Anterior cingulate cortex (tissue), 58 donors: ENCODE data around the gene PRDM5.

Source experiments
- DNase-seq, 58 donors: peaks; one replicate each; lab custom pipeline; 2025; lab: John Stamatoyannopoulos, UW

Gene PRDM5

DNA sequence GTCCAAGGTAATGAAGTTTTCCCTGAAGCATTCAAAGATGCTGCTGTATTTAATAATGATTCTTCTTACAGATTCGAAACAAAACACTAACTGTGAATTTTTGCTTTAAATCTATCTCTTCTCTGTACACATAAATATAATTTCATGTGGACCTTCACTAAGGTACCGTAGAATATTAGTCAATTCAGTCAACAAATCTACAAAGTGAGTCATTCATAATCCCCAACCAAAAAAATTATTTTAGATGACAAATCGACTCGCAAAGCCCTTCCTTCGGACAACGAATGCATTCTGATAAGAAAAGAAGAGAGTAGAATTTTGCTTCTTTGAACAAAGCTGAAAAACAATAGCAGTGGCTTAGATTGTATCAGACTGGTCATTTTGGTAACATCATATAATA is 95.7 kb downstream of the PRDM5 start:
- DNase-seq = no peak

DNA sequence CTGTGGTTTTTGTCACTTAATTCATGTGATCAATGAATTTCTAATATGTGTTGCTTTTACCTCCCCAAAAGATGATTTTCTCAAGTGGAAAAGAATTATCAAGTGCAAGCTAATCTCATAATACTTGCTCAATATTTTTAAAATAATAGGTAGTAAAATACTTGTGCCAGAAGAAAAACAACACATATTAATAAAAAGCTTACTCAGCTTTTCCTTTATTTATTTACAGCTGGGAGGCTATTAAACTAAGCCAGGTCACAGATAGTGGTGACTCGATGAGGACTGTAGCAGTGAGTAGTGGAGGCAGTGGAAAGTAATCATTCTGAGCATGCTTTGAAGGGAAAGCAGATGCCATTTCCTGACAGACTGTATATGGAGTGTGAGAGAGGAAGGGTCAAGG is 96.1 kb downstream of the PRDM5 start:
- no peak for DNase-seq

DNA sequence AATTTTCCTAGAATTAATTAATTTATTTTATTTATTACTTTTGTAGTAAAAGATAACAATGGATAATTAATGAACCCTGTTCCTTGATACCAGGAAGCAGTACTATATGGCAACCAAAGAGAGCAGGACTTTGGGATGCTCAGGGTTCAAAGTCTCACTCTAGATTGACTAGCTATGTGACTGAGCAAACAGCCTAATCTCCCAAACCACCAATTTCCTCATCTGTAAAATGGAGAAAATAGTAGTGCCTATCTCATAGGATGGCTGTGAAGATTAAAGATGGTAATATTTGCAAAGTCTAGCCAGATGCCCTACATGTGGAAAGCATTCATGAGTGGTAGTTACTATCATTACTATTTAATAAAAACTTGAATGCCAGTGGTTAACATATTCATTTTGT is 97.6 kb downstream of the PRDM5 start:
- no peak for DNase-seq

DNA sequence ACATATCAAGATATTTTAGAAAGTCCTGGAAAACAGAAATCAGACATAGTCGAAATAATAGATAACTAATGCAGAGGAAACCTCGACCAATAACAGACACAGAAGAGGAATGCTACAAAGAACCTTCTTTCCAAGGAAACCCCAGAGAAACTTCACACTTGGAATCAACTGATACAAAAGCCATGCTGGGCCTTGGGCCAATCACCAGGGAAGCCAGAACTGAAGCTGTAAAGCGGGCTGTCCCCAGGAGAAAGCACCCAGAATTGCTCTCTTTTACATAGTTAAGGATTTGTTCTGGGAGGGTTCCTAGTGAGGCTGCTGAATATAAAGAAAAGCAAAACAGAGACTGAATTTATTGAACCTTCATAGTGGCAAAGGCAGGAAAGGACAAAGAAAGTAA is 100.5 kb downstream of the PRDM5 start:
- peak in 26 of 58 donors; percentile 0 to 64 (median 18) for DNase-seq

DNA sequence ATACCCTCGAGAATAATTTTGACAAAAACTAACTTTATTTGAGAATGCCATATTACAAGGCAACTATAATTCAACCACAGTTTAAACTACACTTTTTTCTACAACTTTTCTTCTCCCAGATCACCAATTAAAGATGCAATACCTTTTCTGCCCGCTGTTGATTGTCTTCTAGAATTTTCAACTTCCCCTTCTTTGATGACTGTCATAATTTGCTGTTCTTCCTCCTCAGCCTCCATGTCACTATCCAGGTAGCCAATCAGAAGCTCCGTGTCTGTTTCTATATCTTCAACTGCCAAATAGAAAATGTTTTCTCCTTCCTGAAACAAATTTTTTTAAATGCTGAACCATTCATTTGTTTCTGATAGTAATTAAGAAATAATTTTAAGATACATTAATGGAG is 101.5 kb downstream of the PRDM5 start:
- DNase-seq = no peak

DNA sequence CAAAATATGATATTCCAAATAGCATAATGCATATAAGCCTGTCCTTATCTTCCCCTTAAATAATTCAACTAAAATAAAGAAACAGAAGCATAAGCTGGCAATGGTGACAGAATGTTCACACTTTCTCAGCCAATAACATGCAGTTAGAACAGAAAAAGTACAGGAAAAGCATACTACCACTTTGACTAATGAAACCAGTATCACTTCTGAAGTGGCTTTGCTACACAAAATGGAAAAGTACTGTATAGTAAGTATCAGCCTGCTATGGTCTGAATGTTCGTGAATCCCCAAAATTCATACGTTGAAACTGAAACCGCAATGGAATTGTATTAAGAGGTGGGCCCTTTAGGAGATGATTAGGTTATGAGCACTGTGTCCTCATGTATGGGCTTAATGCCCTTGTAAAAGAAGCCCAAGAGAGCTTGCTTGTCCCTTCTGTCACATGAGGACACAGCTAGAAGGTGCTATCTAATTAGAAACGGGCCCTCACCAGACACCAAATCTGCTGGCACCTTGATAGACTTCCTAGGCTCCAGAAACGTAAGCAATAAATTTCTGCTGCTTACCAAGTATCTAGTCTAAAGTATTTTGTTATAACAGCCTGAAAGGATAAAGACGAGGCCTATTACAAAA is 102.6 kb downstream of the PRDM5 start:
- DNase-seq = no peak

DNA sequence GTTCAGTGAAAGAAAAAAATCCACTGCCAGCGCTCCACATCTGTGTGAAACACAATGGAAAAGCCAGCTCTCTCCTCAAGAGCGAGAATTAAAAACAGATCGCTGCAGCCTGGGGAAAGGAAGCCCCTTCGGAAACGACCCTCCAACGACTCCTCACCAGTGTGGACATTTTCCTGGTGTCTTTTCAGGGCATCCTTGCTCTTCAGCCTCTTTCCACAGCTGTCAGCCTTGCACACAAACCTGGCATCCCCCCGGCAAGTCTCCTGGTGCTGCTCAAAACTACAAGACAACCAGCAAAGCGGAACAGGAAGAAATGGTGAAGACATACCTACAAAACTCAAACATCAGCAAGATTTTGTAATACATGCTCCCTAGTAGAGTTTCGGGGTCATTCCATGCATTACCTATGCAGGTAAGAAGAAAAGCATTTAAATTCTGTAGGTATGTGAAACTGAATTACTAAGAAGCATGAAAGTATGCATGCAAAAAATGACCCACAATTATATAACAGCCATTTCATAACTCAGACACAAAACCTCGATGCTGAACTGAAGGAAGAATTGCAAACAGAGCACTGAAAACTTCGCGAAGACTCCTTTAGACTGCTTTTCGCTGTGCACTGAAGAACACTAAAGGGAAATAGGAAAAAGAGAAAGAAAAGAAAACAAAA is 106.1 kb downstream of the PRDM5 start:
- no peak for DNase-seq

DNA sequence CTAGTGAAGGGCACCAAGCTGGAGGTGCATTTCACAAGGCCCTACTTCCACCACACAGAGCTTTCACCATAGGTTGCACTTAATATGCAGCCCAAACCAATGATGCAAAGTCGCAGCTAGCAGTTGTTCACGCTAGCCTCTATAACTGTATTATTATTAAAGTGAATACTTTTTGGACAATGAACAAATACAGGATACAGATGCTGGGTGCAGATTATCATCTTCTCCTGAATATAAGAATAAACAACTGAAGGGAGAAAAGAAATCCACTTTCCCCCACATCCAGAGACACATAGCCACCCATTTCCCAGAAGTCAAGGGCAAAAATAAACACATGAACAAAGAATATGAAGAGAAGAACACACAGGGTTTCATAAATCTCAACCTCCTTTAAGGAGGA is 107.2 kb downstream of the PRDM5 start:
- DNase-seq = no peak

DNA sequence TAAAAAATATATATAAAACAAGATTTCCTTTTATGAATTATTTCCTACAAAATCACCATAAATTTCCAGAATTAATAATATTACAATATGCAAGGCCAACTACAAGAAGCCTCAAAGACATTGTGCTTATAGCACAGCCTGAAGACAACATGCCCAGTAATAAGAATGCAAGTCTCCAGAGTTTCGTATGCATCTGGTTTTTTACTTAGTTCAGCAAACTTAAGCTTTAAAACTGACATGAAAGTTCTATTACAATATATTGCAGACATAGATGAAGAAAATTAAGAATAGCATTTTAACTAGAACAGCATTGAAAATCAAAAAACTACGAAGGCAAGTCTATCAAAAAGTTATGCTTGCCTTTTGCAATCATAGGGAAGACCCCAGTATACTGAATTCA is 107.6 kb downstream of the PRDM5 start:
- DNase-seq = no peak

DNA sequence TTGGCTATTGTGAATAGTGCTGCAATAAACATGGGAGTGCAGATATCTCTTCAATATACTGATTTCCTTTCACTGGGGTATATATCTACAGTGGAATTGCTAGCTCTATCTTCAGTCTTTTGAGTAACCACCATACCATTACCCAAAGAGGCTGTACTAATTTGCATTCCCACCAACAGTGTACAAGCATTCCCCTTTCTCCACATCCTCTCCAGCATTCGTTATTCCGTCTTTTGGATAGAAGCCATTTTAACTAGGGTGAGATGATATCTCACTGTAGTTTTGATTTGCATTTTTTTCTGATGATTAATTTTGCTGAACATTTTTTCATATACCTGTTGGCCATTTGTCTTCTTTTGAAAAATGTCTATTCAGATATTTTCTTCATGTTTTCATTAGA is 110.3 kb downstream of the PRDM5 start:
- no peak for DNase-seq

DNA sequence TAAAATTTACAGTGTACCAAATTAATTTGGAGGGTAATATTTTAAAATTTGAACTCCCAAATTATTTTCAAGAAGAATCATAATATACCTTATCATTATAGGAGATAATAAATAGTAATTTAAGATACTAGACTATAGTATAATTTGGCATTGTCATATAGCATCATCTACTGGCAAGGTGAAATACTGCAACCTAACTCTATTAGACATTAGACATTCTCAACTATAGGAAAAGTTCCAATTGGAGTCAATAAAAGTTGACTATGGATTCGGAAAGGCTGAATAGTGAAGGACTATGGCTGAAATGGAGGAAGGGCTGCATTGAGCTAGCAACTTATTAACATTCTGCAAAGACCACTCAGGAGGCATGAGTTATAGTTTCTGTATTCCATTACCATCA is 113.0 kb downstream of the PRDM5 start:
- no peak for DNase-seq

DNA sequence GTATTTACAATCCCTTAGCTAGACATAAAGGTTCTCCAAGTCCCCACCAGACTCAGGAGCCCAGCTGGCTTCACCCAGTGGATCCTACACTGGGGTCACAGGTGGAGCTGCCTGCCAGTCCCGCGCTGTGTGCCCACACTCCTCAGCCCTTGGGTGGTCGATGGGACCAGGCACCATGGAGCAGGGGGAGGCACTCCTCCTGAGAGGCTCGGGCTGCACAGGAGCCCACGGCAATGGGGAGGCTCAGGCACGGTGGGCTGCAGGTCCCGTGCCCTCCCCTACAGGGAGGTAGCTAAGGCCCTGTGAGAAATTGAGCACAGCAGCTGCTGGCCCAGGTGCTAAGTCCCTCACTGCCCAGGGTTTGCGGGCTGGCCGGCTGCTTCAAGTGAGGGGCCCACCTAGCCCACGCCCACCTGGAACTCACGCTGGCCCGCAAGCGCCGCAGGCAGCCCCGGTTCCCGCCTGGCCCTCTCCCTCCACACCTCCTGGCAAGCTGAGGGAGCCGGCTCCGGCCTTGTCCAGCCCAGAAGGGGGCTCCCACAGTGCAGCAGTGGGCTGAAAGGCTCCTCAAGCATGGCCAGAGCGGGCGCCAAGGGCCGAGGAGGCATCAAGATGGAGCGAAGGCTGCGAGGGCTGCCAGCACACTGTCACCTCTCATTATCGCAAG is 113.9 kb downstream of the PRDM5 start:
- no peak for DNase-seq

DNA sequence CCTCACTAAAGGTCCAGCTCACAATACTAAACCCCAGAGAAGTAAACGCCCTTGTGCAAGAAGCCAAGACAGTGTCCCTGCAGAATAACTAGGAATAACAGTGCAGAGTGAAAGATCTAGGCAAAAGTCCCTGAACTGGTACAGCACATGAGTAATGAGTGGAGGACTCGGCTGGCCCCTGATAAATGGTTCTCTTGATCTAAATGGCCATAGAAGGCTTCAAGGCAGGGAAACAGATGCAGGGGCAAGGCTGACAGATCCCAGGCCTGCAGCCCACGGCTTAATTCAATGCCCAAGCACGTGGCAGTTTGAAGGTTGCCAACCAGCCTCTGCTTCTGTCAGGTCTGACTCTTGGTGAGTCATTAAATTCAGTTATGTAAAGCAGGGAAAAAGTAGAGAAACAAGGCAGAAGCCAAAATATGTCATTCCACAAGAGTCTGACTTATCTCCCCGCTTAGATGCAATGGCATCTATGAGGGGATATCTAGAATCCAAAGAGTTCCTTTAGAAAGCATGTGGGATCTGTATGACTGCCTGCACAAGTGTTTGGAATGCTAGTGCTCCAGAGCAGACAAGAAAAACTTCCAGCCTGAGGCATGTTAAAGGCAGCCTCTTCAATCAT is 121.3 kb downstream of the PRDM5 start:
- peak in 46 of 58 donors; percentile 0 to 61 (median 27) for DNase-seq

DNA sequence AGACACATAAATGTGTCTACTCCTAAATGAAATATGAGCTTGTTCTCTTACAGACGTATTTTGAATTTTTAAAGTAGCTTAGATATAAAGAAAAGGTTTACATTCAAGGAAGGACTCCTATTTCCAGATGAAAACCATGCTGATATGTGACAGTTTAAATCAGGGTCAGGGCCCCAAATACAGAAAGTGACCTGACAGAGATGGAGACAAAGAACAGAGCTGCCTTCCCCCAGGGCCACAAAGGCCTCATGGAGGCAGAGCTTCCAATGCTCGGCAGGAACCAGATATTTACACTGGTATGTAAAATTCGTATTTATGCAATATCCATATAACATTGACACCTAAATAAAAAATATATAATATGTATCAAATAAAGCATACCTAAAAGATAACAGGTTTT is 124.0 kb downstream of the PRDM5 start:
- DNase-seq = no peak

DNA sequence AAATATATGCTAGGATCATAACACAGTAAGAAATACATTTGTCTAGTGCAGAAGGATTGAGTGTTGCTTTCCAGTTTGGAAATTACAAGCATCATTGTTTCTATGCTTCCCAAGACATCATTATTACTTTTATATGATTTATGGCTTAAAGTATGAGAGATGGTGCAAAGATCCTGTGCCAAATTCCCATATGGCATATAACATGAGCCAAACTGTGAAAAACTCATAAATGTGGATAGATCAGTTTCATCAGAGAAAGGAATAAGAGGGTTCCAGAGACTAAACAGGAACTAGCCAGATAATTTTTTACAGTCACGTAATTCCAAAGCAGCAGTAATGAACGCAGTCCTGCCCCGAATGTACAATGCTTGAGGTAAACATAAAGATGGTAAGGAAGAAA is 126.3 kb downstream of the PRDM5 start:
- DNase-seq = no peak

DNA sequence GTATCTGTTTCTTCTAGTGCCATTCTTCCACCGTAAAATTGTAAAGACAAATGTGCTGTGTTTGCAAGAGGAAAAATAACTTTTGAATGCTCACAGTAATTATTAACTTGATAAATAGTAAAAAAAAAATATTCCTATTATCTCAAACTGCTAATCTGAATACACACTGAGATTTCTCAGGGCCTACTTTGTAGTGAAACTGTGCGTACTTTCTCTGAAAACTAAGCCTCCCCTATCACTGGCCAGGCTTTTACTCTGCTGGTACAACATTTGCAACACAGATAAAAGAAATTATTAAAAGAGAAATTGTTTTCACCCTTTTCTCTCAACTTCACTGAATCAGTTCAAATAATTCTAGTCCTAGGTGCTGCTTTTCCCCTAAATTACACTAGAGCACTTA is 137.3 kb downstream of the PRDM5 start:
- DNase-seq = no peak

DNA sequence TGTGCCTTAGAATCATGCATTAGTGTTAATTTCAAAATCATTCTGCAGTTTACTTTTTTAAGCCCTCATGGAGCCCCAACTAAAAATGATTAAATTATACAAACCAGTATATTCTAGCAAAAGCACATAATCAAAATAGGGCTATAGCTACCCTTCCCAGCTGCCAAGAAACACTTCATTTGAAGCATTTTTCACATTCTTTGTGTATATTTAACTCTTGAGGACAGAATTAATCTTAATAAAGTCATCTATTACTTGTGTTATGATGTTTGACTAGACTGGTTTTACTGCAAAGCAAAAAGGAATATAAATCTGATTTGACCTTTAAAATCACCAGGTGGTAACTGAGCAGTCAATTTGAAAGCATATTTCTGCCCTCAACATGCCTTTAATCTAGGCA is 145.1 kb downstream of the PRDM5 start:
- no peak for DNase-seq

DNA sequence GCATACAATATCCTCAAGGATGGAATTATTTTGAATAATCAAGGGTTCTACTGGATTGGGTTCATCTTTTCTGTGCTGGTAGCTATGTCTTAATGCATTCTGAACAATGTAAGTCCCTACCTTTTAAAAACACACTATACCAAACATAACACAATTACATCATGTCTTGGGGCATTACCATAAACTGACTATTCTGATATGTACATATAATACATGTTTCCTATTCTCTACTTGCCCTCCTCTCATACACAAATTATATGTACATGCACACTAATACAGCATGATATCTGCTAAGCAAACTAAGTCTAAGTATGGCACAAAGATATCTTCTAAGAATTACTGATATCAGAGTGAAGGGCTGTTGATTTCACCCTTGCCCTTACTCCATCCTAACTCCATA is 147.1 kb downstream of the PRDM5 start:
- no peak for DNase-seq

DNA sequence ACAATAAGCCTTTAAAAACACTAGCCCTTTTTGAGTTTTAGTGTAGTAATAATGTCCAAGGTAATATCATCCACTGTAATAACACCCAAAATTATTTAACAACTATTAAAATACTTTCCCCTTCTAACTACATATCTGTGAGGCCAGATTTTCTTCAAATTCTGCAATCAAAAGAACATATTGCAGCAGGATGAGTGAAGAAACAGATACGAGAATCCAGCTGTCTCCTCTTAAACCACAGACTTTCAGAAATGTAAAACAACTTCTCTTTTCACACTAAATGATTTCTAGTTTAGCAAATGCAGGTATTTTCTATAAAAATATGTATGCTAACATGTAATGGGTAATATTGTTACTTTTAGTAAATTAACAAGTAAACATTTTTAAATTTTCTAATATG is 148.9 kb downstream of the PRDM5 start:
- no peak for DNase-seq

DNA sequence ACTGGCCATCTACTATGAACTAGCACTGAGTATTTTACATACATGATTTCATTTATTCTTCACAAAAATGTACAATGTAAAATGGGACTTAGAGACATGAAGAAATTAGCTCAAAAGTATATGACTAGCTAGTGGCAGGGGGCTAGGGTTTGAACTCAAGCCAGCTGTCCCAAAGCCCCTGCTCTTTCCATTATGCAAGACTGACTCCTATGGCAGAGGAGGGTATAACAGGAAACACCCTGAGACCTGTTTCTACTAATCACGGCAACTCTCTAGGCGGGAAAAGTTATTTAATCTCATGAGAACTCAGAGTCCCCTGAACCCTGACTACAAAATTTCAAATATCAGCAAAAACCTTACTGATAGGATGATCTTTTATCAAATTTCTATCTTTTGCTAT is 150.6 kb downstream of the PRDM5 start:
- DNase-seq = no peak

DNA sequence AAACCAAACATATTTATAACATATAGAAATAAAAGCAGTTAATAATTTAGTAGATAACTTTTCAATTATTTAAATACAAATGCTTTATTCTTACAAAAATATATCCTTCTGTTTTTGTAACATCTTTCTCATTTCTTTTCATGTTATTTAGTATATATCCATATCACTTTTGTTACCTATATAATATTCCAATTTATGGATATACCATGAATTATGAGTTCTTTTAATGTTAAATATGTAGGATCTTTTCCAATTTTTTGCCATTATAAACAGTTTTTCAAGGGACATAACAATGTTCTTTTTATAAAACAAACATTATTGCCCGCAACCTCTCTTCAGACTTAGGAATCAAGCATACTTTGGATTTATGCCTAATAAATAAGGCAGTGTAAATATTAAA is 151.6 kb downstream of the PRDM5 start:
- no peak for DNase-seq

DNA sequence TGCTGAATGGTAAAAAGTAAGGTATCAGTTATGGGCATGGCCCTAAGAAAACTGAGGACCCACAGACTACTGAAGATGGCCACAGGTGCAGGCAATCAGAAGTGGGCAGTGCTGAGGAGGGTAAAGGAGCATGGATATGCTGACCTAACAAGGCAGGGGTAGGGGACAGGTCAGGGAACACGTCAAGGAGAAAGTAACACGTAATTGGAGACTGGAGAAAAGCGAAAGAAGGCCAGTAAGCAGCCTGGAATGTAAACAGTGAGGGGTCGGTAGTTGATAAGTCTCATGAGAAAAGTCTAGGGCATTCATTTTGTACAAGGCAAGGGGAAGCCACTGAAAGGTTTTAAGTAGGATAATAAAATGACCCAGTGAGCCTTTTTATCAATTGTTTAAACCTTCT is 153.3 kb downstream of the PRDM5 start:
- no peak for DNase-seq
